ENCODE data around the gene CLCN5. TPM values are rescaled to one million over a fixed set of nuclear protein-coding genes. Genes with fewer than 3 reads are reported as not detected.
A peak's percentile ranks its signal among the peaks of the same experiment; 100 is the strongest.

Gene CLCN5
- total and polyA plus RNA-seq, 2 of the 13 experiments (the other 11 are each of a cell fraction or from before 2014, with no cell fraction given), result 7.8 to 27.3 TPM

DNA sequence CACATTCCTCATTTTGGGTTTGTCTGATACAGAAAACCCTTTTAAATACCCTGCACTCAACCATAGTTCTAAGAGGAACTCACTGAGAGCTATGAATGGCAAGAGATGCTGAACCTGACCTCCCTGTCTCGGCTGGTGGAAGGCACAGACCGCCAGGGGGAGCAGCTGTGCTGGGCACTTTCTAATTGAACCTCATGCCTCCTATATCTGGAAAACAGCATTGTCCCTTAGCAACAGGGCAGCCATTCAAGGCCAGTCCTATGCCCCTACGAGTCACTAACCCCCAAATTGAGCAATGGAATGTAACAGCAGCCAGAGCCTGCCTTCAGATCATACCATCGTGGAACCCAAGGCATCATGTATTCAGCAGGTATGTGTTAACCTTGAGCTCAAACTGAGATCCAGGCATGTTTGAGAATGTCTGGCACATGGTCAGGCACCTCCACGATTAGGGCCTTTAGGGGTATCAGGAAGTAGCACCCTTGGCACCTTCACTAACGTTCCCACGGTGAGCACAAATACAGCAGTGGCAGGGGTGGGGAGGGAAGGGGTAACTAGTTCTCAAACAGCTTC is 38.0 kb upstream of the CLCN5 start:
- Histone ChIP-seq H3K9me3 (ENCODE audit: low read length) (no peaks in the 10 kb centered on the region), H4K20me1 (ENCODE audit: insufficient read depth, low read length) (peaks cover 8% of the 10 kb centered on the region; the same call in 1 of the 2 replicates), H3K36me3 (replicated peaks in 1 of 2; ENCODE audit: control insufficient read depth in 1 of 2, insufficient read depth in 2 of 2, low read length in 2 of 2) (no peaks in the 10 kb centered on the region), H3K79me2 (ENCODE audit: insufficient read depth, low read length) (peaks cover 32% of the 10 kb centered on the region), H2AFZ (ENCODE audit: low read length) (no peak overlapping the region), H3K9ac (ENCODE audit: insufficient read depth, low read depth, low read length) (no peak overlapping the region), H3K27me3 (ENCODE audit: control insufficient read depth in 1 of 2, insufficient read depth in 2 of 2, low read length in 2 of 2) (no peaks in the 10 kb centered on the region; a peak in 1 of 5 replicates), H3K4me2 (ENCODE audit: low read depth, low read length) (0 out of 2 replicates have a peak overlapping the region, but pooled peaks have one; percentile 18), H3K4me1 (ENCODE audit: insufficient read depth, low read length) (peaks cover 44% of the 10 kb centered on the region), H3K27ac (ENCODE audit: extremely low read length, insufficient read depth, low read length) (peak overlapping the region; percentile 33), H3K4me3 (replicated peaks in 1 of 3; ENCODE audit: insufficient read depth in 1 of 3, low read depth in 2 of 3, low read length in 3 of 3) (no peak overlapping the region)
- peak; percentile 40 for DNase-seq (ENCODE audit: low spot score)
- ChIA-PET CTCF (ENCODE audit: low intra/inter-chr PET ratio, low total read pairs) (interaction anchor here (1.2 to 1.6 kb wide), 2 partner anchors 28 to 320 kb away, joined by 3 to 4 read pairs; partner anchors contain the start of gene CCNB3), POLR2A (no interaction called here)
- ATAC-seq, result peak; percentile 62
- intact Hi-C loops (cut with micrococcal nuclease; ENCODE audit: unreplicated experiment) (loop anchor here (2.0 kb wide), 1 partner anchor 28 kb away; no protein-coding TSS in a partner anchor), in situ Hi-C loops (cut with HindIII; ENCODE audit: extremely low pct_ligation_motif_present, low pct_unique_long_range_greater_than_20kb) (no loop called here)
- no TSS peak for BruUV-seq (replicated peaks)
- whole genome bisulfite sequencing (ENCODE audit: low lambda C conversion rate), result 85% methylated on average over 3 of the region's 7 CpGs
- peak; percentile 92 for FAIRE-seq
- TF ChIP-seq TRAFD1 (CRISPR knock-in tag; IDR thresholded peaks at IDR 0.05; ENCODE audit: borderline replicate concordance) (no peak), KDM2A (CRISPR knock-in tag; IDR thresholded peaks at IDR 0.05; ENCODE audit: borderline replicate concordance, low read depth) (peak; percentile 31; the same call in 1 of the 2 replicates), ZMYM4 (CRISPR knock-in tag; IDR thresholded peaks at IDR 0.05) (no peak), ZSCAN25 (CRISPR knock-in tag; IDR thresholded peaks at IDR 0.05) (peak; percentile 58; the same call in 1 of the 2 replicates), RFX1 (IDR thresholded peaks at IDR 0.05) (peak; percentile 48; the same call in 1 of the 2 replicates), SAP130 (CRISPR knock-in tag; IDR thresholded peaks at IDR 0.05; ENCODE audit: low read depth) (peak; percentile 11; the same call in 1 of the 2 replicates), HOXA3 (CRISPR knock-in tag; IDR thresholded peaks at IDR 0.05) (no peak), SATB2 (CRISPR knock-in tag; IDR thresholded peaks at IDR 0.05) (no peak), GATAD2A (CRISPR knock-in tag; IDR thresholded peaks at IDR 0.05) (peak; percentile 19; the same call in 1 of the 2 replicates), RFX5 (IDR thresholded peaks at IDR 0.05; ENCODE audit: low read depth, low read length) (peak; percentile 72), ZNF563 (CRISPR knock-in tag; IDR thresholded peaks at IDR 0.05) (no peak), CTCF (CRISPR knock-in tag; IDR thresholded peaks at IDR 0.05) (peak; percentile 74), ARID3A (IDR thresholded peaks at IDR 0.05; ENCODE audit: low read depth, low read length) (0 out of 2 replicates have a peak, but pooled peaks have one; percentile 14), CEBPB (IDR thresholded peaks at IDR 0.05; ENCODE audit: borderline replicate concordance, low read depth, low read length) (0 out of 2 replicates have a peak, but pooled peaks have one; percentile 15), STAG1 (CRISPR knock-in tag; IDR thresholded peaks at IDR 0.05) (peak; percentile 48), XRCC5 (optimal IDR thresholded peaks at IDR 0.05; ENCODE audit: low read length) (peak; percentile 27), RFXANK (CRISPR knock-in tag; IDR thresholded peaks at IDR 0.05) (no peak)
- TF ChIP-seq, protein P1, sequence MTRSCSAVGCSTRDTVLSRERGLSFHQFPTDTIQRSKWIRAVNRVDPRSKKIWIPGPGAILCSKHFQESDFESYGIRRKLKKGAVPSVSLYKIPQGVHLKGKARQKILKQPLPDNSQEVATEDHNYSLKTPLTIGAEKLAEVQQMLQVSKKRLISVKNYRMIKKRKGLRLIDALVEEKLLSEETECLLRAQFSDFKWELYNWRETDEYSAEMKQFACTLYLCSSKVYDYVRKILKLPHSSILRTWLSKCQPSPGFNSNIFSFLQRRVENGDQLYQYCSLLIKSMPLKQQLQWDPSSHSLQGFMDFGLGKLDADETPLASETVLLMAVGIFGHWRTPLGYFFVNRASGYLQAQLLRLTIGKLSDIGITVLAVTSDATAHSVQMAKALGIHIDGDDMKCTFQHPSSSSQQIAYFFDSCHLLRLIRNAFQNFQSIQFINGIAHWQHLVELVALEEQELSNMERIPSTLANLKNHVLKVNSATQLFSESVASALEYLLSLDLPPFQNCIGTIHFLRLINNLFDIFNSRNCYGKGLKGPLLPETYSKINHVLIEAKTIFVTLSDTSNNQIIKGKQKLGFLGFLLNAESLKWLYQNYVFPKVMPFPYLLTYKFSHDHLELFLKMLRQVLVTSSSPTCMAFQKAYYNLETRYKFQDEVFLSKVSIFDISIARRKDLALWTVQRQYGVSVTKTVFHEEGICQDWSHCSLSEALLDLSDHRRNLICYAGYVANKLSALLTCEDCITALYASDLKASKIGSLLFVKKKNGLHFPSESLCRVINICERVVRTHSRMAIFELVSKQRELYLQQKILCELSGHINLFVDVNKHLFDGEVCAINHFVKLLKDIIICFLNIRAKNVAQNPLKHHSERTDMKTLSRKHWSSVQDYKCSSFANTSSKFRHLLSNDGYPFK (CRISPR knock-in tag; IDR thresholded peaks at IDR 0.05; ENCODE audit: borderline replicate concordance), result no peak
